ENCODE results near the gene ATXN1. TPM values are rescaled to one million over a fixed set of nuclear protein-coding genes. Genes with fewer than 3 reads are reported as not detected.

ATXN1 gene
- total RNA-seq, 1 donor from 2014 or later, result 23.7 TPM

GRCh38 chr6:16488813-16489212 is 272.4 kb downstream of the ATXN1 start:
- DNase-seq (ENCODE audit: extremely low read depth, low read depth, low spot score), result no peak

- no peak for DNase-seq (ENCODE audit: extremely low read depth, low read depth, low spot score)
Measured at GRCh38 chr6:16487996-16488674, 273.1 kb downstream of the ATXN1 start.

- DNase-seq (ENCODE audit: extremely low read depth, low read depth, low spot score), result no peak
Measured at GRCh38 chr6:16486661-16487060, 274.6 kb downstream of the ATXN1 start.

GRCh38 chr6:16483315-16483875 is 277.9 kb downstream of the ATXN1 start:
- DNase-seq (ENCODE audit: extremely low read depth, low read depth, low spot score), result no peak

- DNase-seq (ENCODE audit: extremely low read depth, low read depth, low spot score), result no peak
Measured at GRCh38 chr6:16482702-16483314, 278.5 kb downstream of the ATXN1 start.

GRCh38 chr6:16481697-16482399 is 279.4 kb downstream of the ATXN1 start:
- no peak for DNase-seq (ENCODE audit: extremely low read depth, low read depth, low spot score)

GRCh38 chr6:16480763-16481560 is 280.3 kb downstream of the ATXN1 start:
- no peak for DNase-seq (ENCODE audit: extremely low read depth, low read depth, low spot score)

GRCh38 chr6:16477367-16478149 is 283.7 kb downstream of the ATXN1 start:
- DNase-seq (ENCODE audit: extremely low read depth, low read depth, low spot score), result no peak

GRCh38 chr6:16476861-16477260 is 284.4 kb downstream of the ATXN1 start:
- no peak for DNase-seq (ENCODE audit: extremely low read depth, low read depth, low spot score)

- DNase-seq (ENCODE audit: extremely low read depth, low read depth, low spot score), result no peak
Measured at GRCh38 chr6:16475494-16475781, 285.8 kb downstream of the ATXN1 start.

- no peak for DNase-seq (ENCODE audit: extremely low read depth, low read depth, low spot score)
Measured at GRCh38 chr6:16474772-16475493, 286.3 kb downstream of the ATXN1 start.

- no peak for DNase-seq (ENCODE audit: extremely low read depth, low read depth, low spot score)
Measured at GRCh38 chr6:16473908-16474771, 287.1 kb downstream of the ATXN1 start.

GRCh38 chr6:16473184-16473907 is 287.9 kb downstream of the ATXN1 start:
- DNase-seq (ENCODE audit: extremely low read depth, low read depth, low spot score), result no peak

- DNase-seq (ENCODE audit: extremely low read depth, low read depth, low spot score), result no peak
Measured at GRCh38 chr6:16472349-16473069, 288.8 kb downstream of the ATXN1 start.

- no peak for DNase-seq (ENCODE audit: extremely low read depth, low read depth, low spot score)
Measured at GRCh38 chr6:16471910-16472297, 289.4 kb downstream of the ATXN1 start.

GRCh38 chr6:16471222-16471909 is 289.9 kb downstream of the ATXN1 start:
- DNase-seq (ENCODE audit: extremely low read depth, low read depth, low spot score), result no peak
